Measurements from ENCODE around the gene AARS2.

Gene AARS2

GRCh38 chr6:44275749-44276648, 37.1 kb downstream of the AARS2 start:
- DNase-seq = no peak

GRCh38 chr6:44275271-44275748, 37.8 kb downstream of the AARS2 start:
- DNase-seq = no peak

DNA sequence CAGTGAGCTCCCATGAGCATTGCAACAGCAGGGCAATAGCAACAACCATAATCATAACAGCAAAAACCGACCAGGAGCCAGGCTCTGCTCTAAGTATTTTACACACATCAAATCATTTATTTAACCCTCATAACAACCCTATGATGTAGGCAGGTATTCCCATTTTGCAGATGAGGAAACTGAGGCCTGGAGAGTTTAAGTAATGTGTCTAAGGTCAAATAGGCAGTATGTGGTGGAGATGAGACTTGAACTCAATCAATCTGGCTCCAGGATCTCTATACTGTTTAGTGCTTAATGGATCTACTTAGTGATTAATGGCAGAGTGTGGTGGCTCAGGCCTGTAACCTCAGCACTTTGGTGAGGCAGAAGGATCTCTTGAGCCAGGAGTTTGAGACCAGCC, 39.5 kb downstream of the AARS2 start:
- DNase-seq = no peak

DNA sequence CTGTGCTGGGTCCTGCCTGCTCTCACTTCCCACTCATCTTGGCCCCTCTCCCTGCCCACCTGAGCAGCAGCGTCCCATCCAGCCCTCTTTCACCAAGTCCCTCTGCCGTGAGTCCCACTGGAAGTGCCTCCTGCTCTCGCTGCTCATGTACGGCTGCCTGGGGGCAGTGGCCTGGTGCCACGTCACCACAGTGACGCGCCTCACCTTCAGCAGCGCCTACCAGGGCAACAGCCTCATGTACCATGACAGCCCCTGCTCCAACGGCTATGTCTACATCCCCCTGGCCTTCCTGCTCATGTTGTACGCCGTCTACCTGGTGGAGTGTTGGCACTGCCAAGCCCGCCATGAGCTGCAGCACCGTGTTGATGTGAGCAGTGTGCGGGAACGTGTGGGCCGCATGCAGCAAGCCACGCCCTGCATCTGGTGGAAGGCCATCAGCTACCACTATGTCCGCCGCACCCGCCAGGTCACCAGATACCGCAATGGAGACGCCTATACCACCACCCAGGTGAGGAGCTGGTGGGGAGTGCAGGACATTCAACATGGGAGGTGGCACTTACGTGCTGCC, 40.1 kb downstream of the AARS2 start:
- no peak for DNase-seq

- no peak for DNase-seq
Measured at GRCh38 chr6:44272529-44272928, 40.6 kb downstream of the AARS2 start.

- no peak for DNase-seq
Measured at GRCh38 chr6:44271914-44272313, 41.2 kb downstream of the AARS2 start.

- no peak for DNase-seq
Measured at GRCh38 chr6:44271406-44271723, 41.8 kb downstream of the AARS2 start.

DNA sequence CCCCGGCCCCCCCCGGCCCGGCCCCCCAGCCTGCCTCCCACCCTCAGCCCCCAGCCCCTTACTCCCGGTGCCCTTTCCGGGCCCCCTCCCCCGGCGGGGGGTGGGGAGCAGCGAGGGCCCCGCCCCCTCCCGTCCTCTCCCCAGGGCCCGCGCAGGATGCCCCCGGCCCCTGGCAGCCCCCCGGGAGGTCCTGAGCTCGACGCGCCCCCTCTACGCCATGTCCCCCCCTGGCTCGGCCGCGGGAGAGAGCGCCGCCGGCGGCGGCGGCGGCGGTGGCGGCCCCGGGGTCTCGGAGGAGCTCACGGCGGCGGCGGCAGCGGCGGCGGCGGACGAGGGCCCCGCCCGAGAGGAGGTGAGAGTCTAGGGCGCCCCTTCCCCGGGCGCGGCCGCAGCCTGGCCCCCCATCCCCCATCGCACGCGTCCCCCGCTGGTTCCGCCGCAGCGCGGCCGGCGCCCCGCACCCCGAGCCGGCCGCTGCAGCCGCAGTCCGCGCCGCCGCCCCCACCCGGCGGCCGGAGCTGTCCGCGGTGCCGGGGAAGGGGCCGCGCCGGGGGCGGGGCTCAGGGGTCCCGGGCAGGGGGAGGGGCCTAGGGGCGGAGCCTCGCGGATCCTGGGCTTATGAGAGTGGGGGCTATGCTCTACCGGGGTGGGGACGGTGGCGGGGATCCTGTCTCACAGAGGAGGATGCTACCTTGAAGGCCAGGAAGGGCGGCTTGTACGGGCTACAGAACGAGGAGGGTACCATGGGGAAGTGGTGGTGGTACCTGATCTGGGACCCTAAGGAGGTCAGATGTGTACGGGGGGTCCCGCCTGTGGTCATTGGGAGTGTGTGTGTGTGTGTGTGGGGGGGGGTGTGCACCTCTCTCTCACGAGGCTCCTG, 42.4 kb downstream of the AARS2 start:
- no peak for DNase-seq

DNA sequence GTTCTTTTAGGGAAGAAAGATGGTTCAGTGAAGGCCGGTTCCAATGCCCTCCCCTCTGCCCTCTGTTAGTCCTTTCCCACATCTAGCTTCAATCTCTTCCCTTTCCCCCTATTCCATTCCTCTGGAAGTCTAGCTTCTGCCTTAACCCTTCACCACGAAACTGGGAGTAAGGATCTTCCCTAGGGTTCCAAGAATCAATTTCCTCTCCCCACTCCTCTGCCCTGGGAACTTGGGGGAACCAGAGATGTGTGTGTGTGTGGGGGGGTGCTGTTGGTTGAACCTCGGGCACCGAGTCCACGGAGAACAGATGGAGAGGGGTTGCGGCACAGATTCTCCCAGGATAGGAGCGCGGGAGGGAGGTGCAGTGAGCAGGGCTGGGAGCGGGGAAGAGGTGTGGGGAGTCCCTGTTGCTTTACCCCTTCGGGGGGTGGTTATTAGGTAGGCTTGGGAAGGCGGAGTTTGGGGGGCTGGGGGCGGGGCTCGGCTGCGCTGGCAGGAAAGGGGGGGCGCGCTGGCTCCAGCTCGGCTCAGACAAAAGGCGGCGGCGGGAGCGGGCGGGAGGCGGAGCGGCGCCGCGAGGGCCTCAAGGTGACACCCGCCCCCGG, 43.1 kb downstream of the AARS2 start, which contains the start of gene TMEM151B:
Gene TMEM151B (plus strand): TSS at position 530 of the 605 bp plus-strand sequence. CDS start 293 bp downstream, outside the sequence.
- DNase-seq = no peak

GRCh38 chr6:44269178-44269920, 43.8 kb downstream of the AARS2 start:
- no peak for DNase-seq

GRCh38 chr6:44268095-44268628, 45.0 kb downstream of the AARS2 start:
- DNase-seq = peak; percentile 21

GRCh38 chr6:44267252-44267651, 45.9 kb downstream of the AARS2 start:
- no peak for DNase-seq

DNA sequence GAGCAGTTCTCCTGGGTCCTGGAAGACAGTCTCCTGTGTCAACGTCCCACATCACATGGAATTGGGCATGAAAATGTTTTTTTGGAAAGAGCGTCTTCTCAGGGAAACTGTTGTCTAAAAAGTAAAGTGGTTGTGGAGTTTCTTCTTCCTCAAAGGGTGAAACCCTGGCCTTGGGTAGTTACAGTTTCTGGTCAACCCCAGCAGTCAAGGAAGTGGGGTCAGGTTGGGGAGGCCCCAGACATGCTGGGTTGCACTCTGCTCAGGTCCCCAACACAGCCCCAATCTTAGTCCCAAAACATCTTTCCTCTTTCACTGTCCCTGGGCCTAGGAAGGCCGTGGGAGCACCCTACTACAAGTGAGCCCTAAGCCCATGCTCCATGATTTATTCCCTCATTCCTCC, 46.8 kb downstream of the AARS2 start:
- no peak for DNase-seq

DNA sequence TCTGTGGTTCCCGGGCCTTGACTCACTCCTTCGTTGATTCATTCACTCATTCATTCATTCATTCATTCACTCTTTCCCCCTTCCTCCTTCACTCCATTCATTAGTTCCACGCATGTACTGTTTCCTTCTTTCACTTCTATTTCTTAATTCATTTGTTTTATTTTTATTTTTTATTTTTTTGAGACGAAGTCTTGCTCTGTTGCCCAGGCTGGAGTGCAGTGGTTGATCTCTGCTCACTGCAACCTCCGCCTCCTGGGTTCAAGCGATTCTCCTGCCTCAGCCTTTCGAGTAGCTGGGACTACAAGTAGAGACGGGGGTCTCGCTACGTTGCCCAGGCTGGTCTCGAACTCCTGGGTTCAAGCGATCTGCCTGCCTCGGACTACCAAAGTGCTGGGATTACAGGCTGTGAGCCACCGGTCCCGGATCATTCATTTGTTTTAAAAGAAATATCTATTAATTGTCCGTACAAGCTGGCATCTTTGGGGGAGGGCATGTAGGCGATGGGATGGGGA, 47.4 kb downstream of the AARS2 start:
- DNase-seq = no peak

DNA sequence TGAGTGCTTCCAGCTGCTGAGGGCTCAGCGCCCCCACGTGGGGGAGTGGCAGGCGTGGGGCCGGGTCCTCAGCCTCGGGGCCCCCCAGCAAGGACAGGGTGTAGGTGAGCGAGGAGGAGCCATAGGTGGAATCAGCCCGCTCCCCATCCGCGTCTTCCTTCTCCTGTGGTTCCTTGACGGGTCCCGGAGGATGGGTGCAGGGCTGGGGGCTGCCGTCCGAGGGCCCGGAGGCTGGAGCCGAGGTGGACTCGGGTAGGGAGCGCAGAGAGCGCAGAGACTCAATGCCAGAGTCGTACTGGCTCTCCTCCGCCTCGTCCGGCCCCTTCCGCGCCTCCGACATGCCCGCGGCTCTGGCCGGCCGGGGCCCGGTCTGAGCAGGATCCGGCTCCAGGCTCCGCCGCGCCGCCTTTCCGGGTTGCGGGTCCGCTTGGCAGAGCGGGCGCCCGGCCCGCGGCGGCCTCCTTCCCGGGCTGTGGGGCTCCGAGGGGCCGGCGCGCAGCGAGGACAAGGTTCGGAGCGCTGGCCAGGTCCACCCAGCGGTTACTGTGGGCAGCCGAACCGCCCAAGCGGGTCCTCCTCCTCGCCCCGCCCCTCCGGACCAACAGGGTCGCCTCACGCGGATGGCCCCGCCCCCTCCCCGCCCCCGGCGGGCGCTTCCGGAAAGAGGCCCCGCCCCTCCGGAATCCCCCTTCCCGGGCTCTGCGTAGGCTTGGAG, 48.0 kb downstream of the AARS2 start, which contains the start of gene NFKBIE:
Gene NFKBIE (minus strand): TSS at position 545 of the 715 bp plus-strand sequence. CDS start 205 bp downstream, at position 340.
- peak; percentile 87 for DNase-seq

- peak; percentile 20 for DNase-seq
Measured at GRCh38 chr6:44264154-44265006, 48.8 kb downstream of the AARS2 start.

DNA sequence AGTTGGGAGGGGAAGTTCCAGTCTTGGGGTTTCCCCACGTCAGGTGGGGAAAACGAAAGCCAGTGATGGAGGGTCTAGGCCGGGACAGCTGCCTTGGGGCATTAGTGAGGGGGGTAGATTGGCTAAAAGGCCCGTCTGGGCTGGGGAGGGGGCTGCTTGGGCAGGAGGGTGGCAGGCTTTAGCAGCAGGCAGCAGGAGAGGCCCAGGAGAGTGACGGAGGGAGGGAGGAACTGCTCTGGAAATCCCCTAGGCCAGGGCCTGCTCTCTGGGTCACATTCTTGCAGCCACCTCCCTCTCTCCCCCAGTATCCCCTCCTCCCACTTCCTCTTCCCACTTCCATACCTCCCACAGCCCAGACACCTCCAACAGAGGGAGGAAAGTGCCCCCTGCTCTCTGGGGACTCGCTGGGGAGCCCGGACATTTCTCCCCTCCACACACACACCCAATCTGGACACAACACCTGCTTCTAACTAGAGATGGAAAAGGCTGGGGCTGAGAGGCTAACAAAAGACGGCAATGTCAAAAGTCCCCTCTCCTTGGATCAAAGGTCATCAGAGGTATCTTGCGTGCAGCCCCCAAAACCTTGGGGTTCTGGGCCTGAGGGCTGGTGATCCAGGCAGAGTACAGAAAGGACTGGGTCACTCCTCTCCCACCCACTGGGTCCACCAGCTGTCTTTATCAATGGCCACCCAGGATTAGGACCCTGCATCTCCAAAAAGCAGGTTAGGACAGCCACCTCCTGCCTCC, 49.6 kb downstream of the AARS2 start:
- DNase-seq = no peak

DNA sequence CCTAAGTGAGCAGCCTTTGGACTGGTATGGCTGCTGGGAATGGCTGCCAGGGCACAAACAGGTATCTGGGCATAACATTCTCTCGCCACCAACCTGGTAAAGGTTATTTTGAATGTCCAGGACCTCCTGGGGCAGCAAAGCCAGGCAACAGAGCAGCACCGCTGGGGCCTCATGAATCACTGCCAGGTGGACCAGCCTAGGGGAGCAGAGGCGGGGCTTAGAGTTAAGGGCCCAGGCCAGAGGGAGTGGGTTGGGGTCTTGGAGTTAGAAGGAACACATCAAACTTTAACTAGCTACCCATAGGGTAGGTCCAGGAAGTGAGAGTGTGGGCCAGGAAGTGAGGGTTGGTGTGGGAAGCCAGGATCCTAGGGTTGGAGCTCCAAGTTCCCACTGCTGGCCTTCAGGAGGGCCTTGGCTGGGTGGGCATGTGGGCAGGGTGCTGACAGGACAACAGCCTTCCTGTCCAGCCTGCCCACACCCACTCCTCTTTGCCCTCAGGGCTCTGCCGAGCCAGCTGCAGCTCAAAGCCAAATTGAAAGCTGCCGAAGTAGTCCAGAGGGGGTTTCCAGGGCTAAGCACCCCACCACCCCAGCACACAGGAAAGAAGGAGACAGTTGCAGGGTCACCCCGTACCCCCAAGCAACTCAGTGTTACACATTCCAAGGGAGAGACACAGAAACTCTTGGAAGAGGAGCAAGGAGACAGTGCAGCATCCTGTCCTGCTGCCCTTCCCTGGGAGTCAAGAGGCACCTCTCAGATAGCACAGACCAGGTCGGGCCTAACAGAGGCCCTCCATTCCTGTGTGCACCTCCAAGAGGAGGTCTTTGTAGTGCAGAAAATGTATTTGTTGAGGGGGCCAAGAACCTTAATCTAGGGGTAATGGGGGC, 50.4 kb downstream of the AARS2 start:
- no peak for DNase-seq
